Epithelial cell of esophagus (primary cell): ENCODE measurements around the gene TFCP2L1.

Experiments used
- DNase-seq: peaks from one replicate; pipeline ENCODE4 v3.0.0; 2010; ENCODE audit warnings: low read depth
- H3K4me3 ChIP-seq: 2 replicates; pipeline ENCODE4 v1.5.1; 2011; ENCODE audit warnings: mild to moderate bottlenecking, low read length, control low read depth
- CTCF ChIP-seq: IDR thresholded peaks from 2 replicates; pipeline ENCODE4 v1.5.1; 2011; ENCODE audit warnings: low read depth, mild to moderate bottlenecking, low read length, control low read depth, inconsistent platforms; ENCODE audit not compliant: insufficient read depth; ENCODE audit errors: missing control alignments

Gene TFCP2L1

GRCh38 chr2:121266543-121267106 is 18.4 kb downstream of the TFCP2L1 start:
- TF ChIP-seq CTCF, result no peak
- no peak overlapping the region for H3K4me3 ChIP-seq
- peak; percentile 61 for DNase-seq

GRCh38 chr2:121263996-121264715 is 20.8 kb downstream of the TFCP2L1 start:
- H3K4me3 ChIP-seq, result no peak overlapping the region
- no peak for DNase-seq
- peak; percentile 6 for TF ChIP-seq CTCF

- DNase-seq, result no peak
- no peak overlapping the region for H3K4me3 ChIP-seq
- no peak for TF ChIP-seq CTCF
Observed at GRCh38 chr2:121260370-121261154, 24.4 kb downstream of the TFCP2L1 start.

- no peak for DNase-seq
- no peak overlapping the region for H3K4me3 ChIP-seq
- no peak for TF ChIP-seq CTCF
Observed at GRCh38 chr2:121258051-121258450, 27.0 kb downstream of the TFCP2L1 start.

- H3K4me3 ChIP-seq, result no peak overlapping the region
- TF ChIP-seq CTCF, result no peak
- no peak for DNase-seq
Observed at GRCh38 chr2:121257480-121257840, 27.5 kb downstream of the TFCP2L1 start.

- no peak for TF ChIP-seq CTCF
- no peak for DNase-seq
Observed at GRCh38 chr2:121256720-121257479, 28.1 kb downstream of the TFCP2L1 start.

More at GRCh38 chr2:121256720-121257479, 28.1 kb downstream of the TFCP2L1 start:
- H3K4me3 ChIP-seq, result no peak overlapping the region
